ENCODE data around the gene NOTCH1.
"Not testable (repeated sequence)": the region's sequence is repeated elsewhere in the genome, so short reads cannot be mapped to it uniquely, and the experiment has no call there.

- not testable (repeated sequence) for TF ChIP-seq CTCF (conservative IDR thresholded peaks at IDR 0.05; ENCODE audit: low read length); EZH2phosphoT487 (IDR thresholded peaks at IDR 0.05; ENCODE audit: borderline replicate concordance, low read depth, low read length)
Observed at GRCh38 chr9:136574606-136575005, 28.8 kb upstream of the NOTCH1 start.
